HEK293 (cell line): ENCODE data around the gene MAP4K2.

Experiments
- CTCF ChIA-PET: fragments of 350-600 bp; formaldehyde crosslinking; extraction: SDS; loops from one replicate; lab custom pipeline; 2021; ENCODE audit warnings: antibody characterized with exemption; lab: Yijun Ruan, JAX
- POLR2A ChIA-PET: fragments of 300-600 bp; formaldehyde crosslinking; extraction: SDS; loops from one replicate; lab custom pipeline; 2020; ENCODE audit warnings: antibody characterized with exemption, inconsistent platforms; lab: Yijun Ruan, JAX
- H3K27ac ChIP-seq: fragments of 200-500 bp; sonication (Bioruptor generic); 2 replicates; pipeline ENCODE4 v1.5.1; 2014; ENCODE audit warnings: low read depth, low read length, control low read depth, inconsistent platforms; ENCODE audit errors: extremely low read depth
- H3K36me3 ChIP-seq, 2 experiments: fragments of 200-500 bp in 1 of 2; sonication (Bioruptor generic) in 1 of 2; 1 replicate in 1 of 2; 2 replicates in 1 of 2; pipeline ENCODE4 v1.5.1; 2014 to 2017; ENCODE audit warnings: inconsistent platforms in 2 of 2, low read length in 2 of 2; ENCODE audit not compliant: control insufficient read depth in 2 of 2, insufficient read depth in 1 of 2
- H3K4me1 ChIP-seq: fragments of 200-500 bp; sonication (Bioruptor generic); 2 replicates; pipeline ENCODE4 v1.5.1; 2014; ENCODE audit warnings: mild to moderate bottlenecking, low read length, inconsistent platforms; ENCODE audit not compliant: control insufficient read depth, insufficient read depth
- H3K4me3 ChIP-seq: 2 replicates; pipeline ENCODE4 v1.5.1; 2011; ENCODE audit warnings: low read depth, mild to moderate bottlenecking, control low read depth, low read length, moderate library complexity
- H3K9me3 ChIP-seq: fragments of 200-500 bp; sonication (Bioruptor generic); 2 replicates; pipeline ENCODE4 v1.5.1; 2014; ENCODE audit warnings: low read depth, low read length, inconsistent platforms; ENCODE audit not compliant: control insufficient read depth, insufficient read depth
- GLIS1 ChIP-seq: fragments of 450-650 bp; formaldehyde crosslinking; IDR thresholded peaks from 2 replicates; pipeline ENCODE4 v1.5.1; 2016; ENCODE audit warnings: missing biosample characterization, missing genetic modification characterization
- SALL2 ChIP-seq: fragments of 450-650 bp; formaldehyde crosslinking; IDR thresholded peaks from 2 replicates; pipeline ENCODE4 v1.5.0; 2017; ENCODE audit warnings: missing biosample characterization, mild to moderate bottlenecking, missing genetic modification characterization, borderline replicate concordance
- SCRT1 ChIP-seq: fragments of 450-650 bp; formaldehyde crosslinking; IDR thresholded peaks from 2 replicates; pipeline ENCODE4 v1.5.1; 2016; ENCODE audit warnings: missing biosample characterization, missing genetic modification characterization, borderline replicate concordance
- SP7 ChIP-seq: fragments of 450-650 bp; formaldehyde crosslinking; IDR thresholded peaks from 2 replicates; pipeline ENCODE4 v1.5.1; 2016; ENCODE audit warnings: missing biosample characterization, missing genetic modification characterization
- ZBTB20 ChIP-seq: fragments of 450-650 bp; formaldehyde crosslinking; IDR thresholded peaks from 2 replicates; pipeline ENCODE4 v1.5.1; 2016; ENCODE audit warnings: missing biosample characterization, missing genetic modification characterization
- ZBTB26 ChIP-seq: fragments of 450-650 bp; formaldehyde crosslinking; optimal IDR thresholded peaks from 2 replicates; pipeline ENCODE3; 2016; ENCODE audit warnings: missing biosample characterization, mild to moderate bottlenecking, missing genetic modification characterization
- ZBTB8A ChIP-seq: fragments of 450-650 bp; formaldehyde crosslinking; IDR thresholded peaks from 2 replicates; pipeline ENCODE4 v1.5.1; 2016; ENCODE audit warnings: missing biosample characterization, missing genetic modification characterization
- ZFP41 ChIP-seq: fragments of 450-650 bp; formaldehyde crosslinking; IDR thresholded peaks from 2 replicates; pipeline ENCODE4 v1.5.1; 2016; ENCODE audit warnings: missing biosample characterization, missing genetic modification characterization, borderline replicate concordance
- ZIC2 ChIP-seq: fragments of 450-650 bp; formaldehyde crosslinking; IDR thresholded peaks from 2 replicates; pipeline ENCODE4 v1.5.1; 2016; ENCODE audit warnings: missing biosample characterization, missing genetic modification characterization
- ZNF10 ChIP-seq: fragments of 450-650 bp; formaldehyde crosslinking; IDR thresholded peaks from 2 replicates; pipeline ENCODE4 v1.5.1; 2017; ENCODE audit warnings: missing biosample characterization, missing genetic modification characterization
- ZNF175 ChIP-seq: fragments of 450-650 bp; formaldehyde crosslinking; IDR thresholded peaks from 2 replicates; pipeline ENCODE4 v1.5.1; 2016; ENCODE audit warnings: missing biosample characterization, missing genetic modification characterization
- ZNF239 ChIP-seq: fragments of 450-650 bp; formaldehyde crosslinking; IDR thresholded peaks from 2 replicates; pipeline ENCODE4 v1.5.1; 2016; ENCODE audit warnings: missing biosample characterization, missing genetic modification characterization
- ZNF266 ChIP-seq: fragments of 450-650 bp; formaldehyde crosslinking; IDR thresholded peaks from 2 replicates; pipeline ENCODE4 v1.5.1; 2016; ENCODE audit warnings: missing biosample characterization, missing genetic modification characterization, low read depth
- ZNF274 ChIP-seq, 2 experiments: fragments of 200-500 bp in 1 of 2; fragments of 450-650 bp in 1 of 2; sonication (Bioruptor generic) in 1 of 2; formaldehyde crosslinking in 1 of 2; IDR thresholded peaks; 2 replicates each; pipeline versions ENCODE4 v1.5.1 to v1.6.1; 2014 to 2016; ENCODE audit warnings: borderline replicate concordance in 1 of 2, inconsistent platforms in 1 of 2, low read length in 1 of 2, missing biosample characterization in 1 of 2, missing genetic modification characterization in 1 of 2
- ZNF335 ChIP-seq: fragments of 450-650 bp; formaldehyde crosslinking; conservative IDR thresholded peaks from 2 replicates; pipeline ENCODE4 v1.5.1; 2016; ENCODE audit warnings: missing biosample characterization, missing genetic modification characterization
- ZNF354C ChIP-seq: fragments of 450-650 bp; formaldehyde crosslinking; IDR thresholded peaks from 2 replicates; pipeline ENCODE4 v1.5.1; 2016; ENCODE audit warnings: missing biosample characterization, missing genetic modification characterization, low read depth, borderline replicate concordance
- ZNF433 ChIP-seq: fragments of 450-650 bp; formaldehyde crosslinking; IDR thresholded peaks from 2 replicates; pipeline ENCODE4 v1.5.1; 2016; ENCODE audit warnings: missing biosample characterization, missing genetic modification characterization, low read depth
- ZNF513 ChIP-seq: fragments of 450-650 bp; IDR thresholded peaks from 2 replicates; pipeline ENCODE4 v1.5.1; 2018; ENCODE audit warnings: missing biosample characterization, missing genetic modification characterization
- ZNF521 ChIP-seq: fragments of 450-650 bp; formaldehyde crosslinking; IDR thresholded peaks from 2 replicates; pipeline ENCODE4 v1.5.1; 2017; ENCODE audit warnings: missing biosample characterization, mild to moderate bottlenecking, missing genetic modification characterization
- ZNF530 ChIP-seq: fragments of 450-650 bp; formaldehyde crosslinking; IDR thresholded peaks from 2 replicates; pipeline ENCODE4 v1.5.1; 2016; ENCODE audit warnings: low read depth, missing biosample characterization, missing genetic modification characterization
- ZNF549 ChIP-seq: fragments of 450-650 bp; IDR thresholded peaks from 2 replicates; pipeline ENCODE4 v1.5.1; 2018; ENCODE audit warnings: missing biosample characterization, missing genetic modification characterization, mild to moderate bottlenecking, inconsistent platforms, moderate library complexity
- ZNF571 ChIP-seq: fragments of 450-650 bp; formaldehyde crosslinking; IDR thresholded peaks from 2 replicates; pipeline ENCODE4 v1.5.0; 2017; ENCODE audit warnings: missing biosample characterization, missing genetic modification characterization
- ZNF596 ChIP-seq: fragments of 450-650 bp; IDR thresholded peaks from 2 replicates; pipeline ENCODE4 v1.5.0; 2018; ENCODE audit warnings: missing biosample characterization, mild to moderate bottlenecking, missing genetic modification characterization, moderate library complexity
- ZNF701 ChIP-seq: fragments of 450-650 bp; formaldehyde crosslinking; IDR thresholded peaks from 2 replicates; pipeline ENCODE4 v1.5.1; 2016; ENCODE audit warnings: missing biosample characterization, missing genetic modification characterization
- ZNF747 ChIP-seq: fragments of 450-650 bp; formaldehyde crosslinking; IDR thresholded peaks from 2 replicates; pipeline ENCODE4 v1.5.1; 2016; ENCODE audit warnings: missing biosample characterization, missing genetic modification characterization
- TF ChIP-seq, protein P1 (sequence below): fragments of 450-650 bp; formaldehyde crosslinking; IDR thresholded peaks from 2 replicates; pipeline ENCODE4 v1.5.1; 2017; ENCODE audit warnings: missing biosample characterization, missing genetic modification characterization
- TF ChIP-seq, protein P2 (sequence below): fragments of 450-650 bp; formaldehyde crosslinking; IDR thresholded peaks from 2 replicates; pipeline ENCODE4 v1.5.1; 2016; ENCODE audit warnings: missing biosample characterization, missing genetic modification characterization
- TF ChIP-seq, protein P3 (sequence below): fragments of 450-650 bp; formaldehyde crosslinking; IDR thresholded peaks from 2 replicates; pipeline ENCODE4 v1.5.1; 2016; ENCODE audit warnings: missing biosample characterization, missing genetic modification characterization

MAP4K2 gene

DNA sequence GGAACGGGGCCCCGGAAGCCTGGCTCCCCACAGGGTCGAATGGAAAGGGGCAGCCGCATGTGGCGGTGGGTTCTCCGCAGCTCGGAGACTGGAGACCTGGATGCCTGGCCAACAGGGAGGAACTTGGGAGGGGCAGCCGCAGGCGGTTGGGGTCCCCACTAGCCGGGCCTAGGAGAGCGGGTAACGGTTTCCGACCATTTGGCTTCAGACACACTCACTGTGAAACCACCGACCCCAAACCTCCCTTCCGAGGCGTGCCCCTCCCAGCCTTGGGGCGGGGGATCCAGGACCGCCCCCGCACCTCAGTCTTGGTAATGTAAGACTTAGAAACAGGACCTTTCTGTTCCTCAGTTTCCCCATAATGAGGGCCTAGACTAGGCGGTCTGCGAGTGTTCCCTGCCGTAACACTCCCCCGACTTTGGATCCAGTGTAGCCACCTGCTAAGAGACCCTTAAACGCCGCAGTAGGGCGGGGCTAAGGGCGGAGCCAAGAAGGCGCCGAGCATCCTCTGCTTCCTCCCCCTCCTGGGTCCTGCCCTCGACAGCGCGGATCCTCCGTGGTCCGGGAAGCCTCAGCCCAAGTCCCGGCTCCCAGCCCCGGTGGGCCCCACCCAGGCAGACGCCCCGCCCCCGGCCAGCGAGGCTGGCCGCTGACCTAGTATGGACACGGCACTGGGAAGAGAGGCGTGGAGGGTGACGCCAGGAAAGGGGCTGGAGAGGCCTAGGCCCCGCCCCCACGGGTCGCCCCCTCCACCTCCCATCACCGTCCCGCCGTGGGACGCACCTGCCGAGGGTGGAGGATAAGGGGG lies 57.3 kb downstream of the MAP4K2 start (continued):
- TF ChIP-seq ZNF433 (tag by site-specific recombination): no peak

GRCh38 chr11:64745189-64745520 lies 57.9 kb downstream of the MAP4K2 start:
- H3K4me3 ChIP-seq: peak overlapping the region; percentile 17; the same call in 1 of the 2 replicates
- POLR2A ChIA-PET: interaction anchor here (0.5 to 2.1 kb wide), 4 partner anchors 15 to 582 kb away, joined by 3 to 8 read pairs (median 4); partner anchors contain the start of genes PYGM and SF1
- TF ChIP-seq SCRT1 (tag by site-specific recombination) (no peak), ZNF530 (no peak), ZNF571 (tag by site-specific recombination) (no peak), ZNF513 (no peak), ZNF239 (no peak), SP7 (no peak), ZBTB20 (tag by site-specific recombination) (peak; percentile 46; the same call in 1 of the 2 replicates), ZNF266 (tag by site-specific recombination) (no peak), ZNF596 (tag by site-specific recombination) (no peak), GLIS1 (tag by site-specific recombination) (peak; percentile 26; the same call in 1 of the 2 replicates), SALL2 (no peak), ZNF10 (tag by site-specific recombination) (no peak), ZFP41 (no peak), ZNF521 (tag by site-specific recombination) (no peak), ZNF335 (tag by site-specific recombination) (peak; percentile 34), ZBTB26 (tag by site-specific recombination) (no peak), ZBTB8A (tag by site-specific recombination) (peak; percentile 34; the same call in 1 of the 2 replicates), ZNF274 (IDR thresholded peaks at IDR 0.05; ENCODE audit: low read length) (no peak), ZNF274 (tag by site-specific recombination; IDR thresholded peaks at IDR 0.05; ENCODE audit: borderline replicate concordance) (no peak), ZNF701 (tag by site-specific recombination) (no peak), ZNF549 (no peak), ZNF354C (no peak), ZNF175 (tag by site-specific recombination) (no peak), ZIC2 (tag by site-specific recombination) (0 out of 2 replicates have a peak, but pooled peaks have one; percentile 29), ZNF747 (tag by site-specific recombination) (no peak)
- TF ChIP-seq, protein P1, sequence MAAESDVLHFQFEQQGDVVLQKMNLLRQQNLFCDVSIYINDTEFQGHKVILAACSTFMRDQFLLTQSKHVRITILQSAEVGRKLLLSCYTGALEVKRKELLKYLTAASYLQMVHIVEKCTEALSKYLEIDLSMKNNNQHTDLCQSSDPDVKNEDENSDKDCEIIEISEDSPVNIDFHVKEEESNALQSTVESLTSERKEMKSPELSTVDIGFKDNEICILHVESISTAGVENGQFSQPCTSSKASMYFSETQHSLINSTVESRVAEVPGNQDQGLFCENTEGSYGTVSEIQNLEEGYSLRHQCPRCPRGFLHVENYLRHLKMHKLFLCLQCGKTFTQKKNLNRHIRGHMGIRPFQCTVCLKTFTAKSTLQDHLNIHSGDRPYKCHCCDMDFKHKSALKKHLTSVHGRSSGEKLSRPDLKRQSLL (tag by site-specific recombination): no peak
- TF ChIP-seq, protein P2, sequence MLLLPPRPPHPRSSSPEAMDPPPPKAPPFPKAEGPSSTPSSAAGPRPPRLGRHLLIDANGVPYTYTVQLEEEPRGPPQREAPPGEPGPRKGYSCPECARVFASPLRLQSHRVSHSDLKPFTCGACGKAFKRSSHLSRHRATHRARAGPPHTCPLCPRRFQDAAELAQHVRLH (tag by site-specific recombination): no peak
- TF ChIP-seq, protein P3, sequence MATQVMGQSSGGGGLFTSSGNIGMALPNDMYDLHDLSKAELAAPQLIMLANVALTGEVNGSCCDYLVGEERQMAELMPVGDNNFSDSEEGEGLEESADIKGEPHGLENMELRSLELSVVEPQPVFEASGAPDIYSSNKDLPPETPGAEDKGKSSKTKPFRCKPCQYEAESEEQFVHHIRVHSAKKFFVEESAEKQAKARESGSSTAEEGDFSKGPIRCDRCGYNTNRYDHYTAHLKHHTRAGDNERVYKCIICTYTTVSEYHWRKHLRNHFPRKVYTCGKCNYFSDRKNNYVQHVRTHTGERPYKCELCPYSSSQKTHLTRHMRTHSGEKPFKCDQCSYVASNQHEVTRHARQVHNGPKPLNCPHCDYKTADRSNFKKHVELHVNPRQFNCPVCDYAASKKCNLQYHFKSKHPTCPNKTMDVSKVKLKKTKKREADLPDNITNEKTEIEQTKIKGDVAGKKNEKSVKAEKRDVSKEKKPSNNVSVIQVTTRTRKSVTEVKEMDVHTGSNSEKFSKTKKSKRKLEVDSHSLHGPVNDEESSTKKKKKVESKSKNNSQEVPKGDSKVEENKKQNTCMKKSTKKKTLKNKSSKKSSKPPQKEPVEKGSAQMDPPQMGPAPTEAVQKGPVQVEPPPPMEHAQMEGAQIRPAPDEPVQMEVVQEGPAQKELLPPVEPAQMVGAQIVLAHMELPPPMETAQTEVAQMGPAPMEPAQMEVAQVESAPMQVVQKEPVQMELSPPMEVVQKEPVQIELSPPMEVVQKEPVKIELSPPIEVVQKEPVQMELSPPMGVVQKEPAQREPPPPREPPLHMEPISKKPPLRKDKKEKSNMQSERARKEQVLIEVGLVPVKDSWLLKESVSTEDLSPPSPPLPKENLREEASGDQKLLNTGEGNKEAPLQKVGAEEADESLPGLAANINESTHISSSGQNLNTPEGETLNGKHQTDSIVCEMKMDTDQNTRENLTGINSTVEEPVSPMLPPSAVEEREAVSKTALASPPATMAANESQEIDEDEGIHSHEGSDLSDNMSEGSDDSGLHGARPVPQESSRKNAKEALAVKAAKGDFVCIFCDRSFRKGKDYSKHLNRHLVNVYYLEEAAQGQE (tag by site-specific recombination): no peak

More at GRCh38 chr11:64745189-64745520, 57.9 kb downstream of the MAP4K2 start:
- CTCF ChIA-PET: interaction anchor here (0.5 to 3.9 kb wide), 4 partner anchors 12 to 401 kb away, joined by 3 to 22 read pairs (median 10); no protein-coding TSS in a partner anchor
- no peaks in the 10 kb centered on the region for H3K36me3 ChIP-seq
- no peak overlapping the region; the same call in 1 of the 2 replicates for H3K27ac ChIP-seq
- no peaks in the 10 kb centered on the region for H3K9me3 ChIP-seq
- H3K4me1 ChIP-seq: no peaks in the 10 kb centered on the region
